Upper lobe of left lung (tissue), 4 donors: ENCODE data around the gene USP51.

ENCODE experiments used
- POLR2A ChIP-seq, 4 donors: fragments of 450-650 bp; IDR thresholded peaks; one replicate each; pipeline ENCODE4 v1.5.1; 2016 to 2017; ENCODE audit warnings: antibody characterized with exemption in 4 of 4, mild to moderate bottlenecking in 2 of 4
- TF ChIP-seq, protein P1 (sequence below), 6 experiments: fragments of 450-650 bp in 4 of 6; fragments of 200-600 bp in 2 of 6; sonication (generic) in 2 of 6; IDR thresholded peaks; one replicate each; pipeline ENCODE4 v1.5.1; 2016 to 2019; ENCODE audit warnings: antibody characterized with exemption in 6 of 6

- TF ChIP-seq, protein P1, sequence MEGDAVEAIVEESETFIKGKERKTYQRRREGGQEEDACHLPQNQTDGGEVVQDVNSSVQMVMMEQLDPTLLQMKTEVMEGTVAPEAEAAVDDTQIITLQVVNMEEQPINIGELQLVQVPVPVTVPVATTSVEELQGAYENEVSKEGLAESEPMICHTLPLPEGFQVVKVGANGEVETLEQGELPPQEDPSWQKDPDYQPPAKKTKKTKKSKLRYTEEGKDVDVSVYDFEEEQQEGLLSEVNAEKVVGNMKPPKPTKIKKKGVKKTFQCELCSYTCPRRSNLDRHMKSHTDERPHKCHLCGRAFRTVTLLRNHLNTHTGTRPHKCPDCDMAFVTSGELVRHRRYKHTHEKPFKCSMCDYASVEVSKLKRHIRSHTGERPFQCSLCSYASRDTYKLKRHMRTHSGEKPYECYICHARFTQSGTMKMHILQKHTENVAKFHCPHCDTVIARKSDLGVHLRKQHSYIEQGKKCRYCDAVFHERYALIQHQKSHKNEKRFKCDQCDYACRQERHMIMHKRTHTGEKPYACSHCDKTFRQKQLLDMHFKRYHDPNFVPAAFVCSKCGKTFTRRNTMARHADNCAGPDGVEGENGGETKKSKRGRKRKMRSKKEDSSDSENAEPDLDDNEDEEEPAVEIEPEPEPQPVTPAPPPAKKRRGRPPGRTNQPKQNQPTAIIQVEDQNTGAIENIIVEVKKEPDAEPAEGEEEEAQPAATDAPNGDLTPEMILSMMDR (IDR thresholded peaks at IDR 0.05), result no peak
- TF ChIP-seq POLR2A (IDR thresholded peaks at IDR 0.05), result no peak
Observed at GRCh38 chrX:55486736-55487135, 2.9 kb downstream of the USP51 start.
